Kidney epithelial cell (primary cell): ENCODE data around the gene COIL. TPM values are rescaled to one million over a fixed set of nuclear protein-coding genes. Genes with fewer than 3 reads are reported as not detected.

ENCODE experiments used
- DNase-seq: peaks from one replicate; pipeline ENCODE4 v3.0.0-alpha.2; 2010; ENCODE audit warnings: low read depth
- H3K27me3 ChIP-seq: 2 replicates; pipeline ENCODE4 v1.6.0; 2011; ENCODE audit warnings: low read length; ENCODE audit not compliant: control insufficient read depth, insufficient read depth
- H3K36me3 ChIP-seq: 2 replicates; pipeline ENCODE4 v1.5.1; 2011; ENCODE audit warnings: low read length; ENCODE audit not compliant: control insufficient read depth, insufficient read depth
- H3K4me3 ChIP-seq: 2 replicates; pipeline ENCODE4 v1.5.1; 2011; ENCODE audit warnings: low read depth, mild to moderate bottlenecking, control low read depth, low read length
- total RNA-seq: library from RNA; depleted of rRNA; stranded (reverse); fragments of >200 nt; gene quantifications from 2 replicates; pipeline ENCODE4 v1.2.3, GENCODE V29; 2015
- TF ChIP-seq, protein P1 (sequence below): IDR thresholded peaks from 2 replicates; pipeline ENCODE4 v1.5.1; 2011; ENCODE audit warnings: mild to moderate bottlenecking, moderate library complexity, low read length, control low read depth, inconsistent platforms; ENCODE audit not compliant: insufficient read depth, poor library complexity, severe bottlenecking

COIL gene
- total RNA-seq, 1 donor from 2014 or later: 19.3 TPM

- no peak overlapping the region for H3K4me3 ChIP-seq
- no peak for DNase-seq
- H3K36me3 ChIP-seq: no peaks in the 10 kb centered on the region
- no peaks in the 10 kb centered on the region for H3K27me3 ChIP-seq
- TF ChIP-seq, protein P1, sequence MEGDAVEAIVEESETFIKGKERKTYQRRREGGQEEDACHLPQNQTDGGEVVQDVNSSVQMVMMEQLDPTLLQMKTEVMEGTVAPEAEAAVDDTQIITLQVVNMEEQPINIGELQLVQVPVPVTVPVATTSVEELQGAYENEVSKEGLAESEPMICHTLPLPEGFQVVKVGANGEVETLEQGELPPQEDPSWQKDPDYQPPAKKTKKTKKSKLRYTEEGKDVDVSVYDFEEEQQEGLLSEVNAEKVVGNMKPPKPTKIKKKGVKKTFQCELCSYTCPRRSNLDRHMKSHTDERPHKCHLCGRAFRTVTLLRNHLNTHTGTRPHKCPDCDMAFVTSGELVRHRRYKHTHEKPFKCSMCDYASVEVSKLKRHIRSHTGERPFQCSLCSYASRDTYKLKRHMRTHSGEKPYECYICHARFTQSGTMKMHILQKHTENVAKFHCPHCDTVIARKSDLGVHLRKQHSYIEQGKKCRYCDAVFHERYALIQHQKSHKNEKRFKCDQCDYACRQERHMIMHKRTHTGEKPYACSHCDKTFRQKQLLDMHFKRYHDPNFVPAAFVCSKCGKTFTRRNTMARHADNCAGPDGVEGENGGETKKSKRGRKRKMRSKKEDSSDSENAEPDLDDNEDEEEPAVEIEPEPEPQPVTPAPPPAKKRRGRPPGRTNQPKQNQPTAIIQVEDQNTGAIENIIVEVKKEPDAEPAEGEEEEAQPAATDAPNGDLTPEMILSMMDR: no peak
Observed at GRCh38 chr17:56918916-56919315, 41.9 kb downstream of the COIL start.

GRCh38 chr17:56917559-56918296, 43.1 kb downstream of the COIL start:
- H3K27me3 ChIP-seq: no peaks in the 10 kb centered on the region
- H3K4me3 ChIP-seq: no peak overlapping the region
- TF ChIP-seq, protein P1: no peak
- no peak for DNase-seq
- H3K36me3 ChIP-seq: no peaks in the 10 kb centered on the region

DNA sequence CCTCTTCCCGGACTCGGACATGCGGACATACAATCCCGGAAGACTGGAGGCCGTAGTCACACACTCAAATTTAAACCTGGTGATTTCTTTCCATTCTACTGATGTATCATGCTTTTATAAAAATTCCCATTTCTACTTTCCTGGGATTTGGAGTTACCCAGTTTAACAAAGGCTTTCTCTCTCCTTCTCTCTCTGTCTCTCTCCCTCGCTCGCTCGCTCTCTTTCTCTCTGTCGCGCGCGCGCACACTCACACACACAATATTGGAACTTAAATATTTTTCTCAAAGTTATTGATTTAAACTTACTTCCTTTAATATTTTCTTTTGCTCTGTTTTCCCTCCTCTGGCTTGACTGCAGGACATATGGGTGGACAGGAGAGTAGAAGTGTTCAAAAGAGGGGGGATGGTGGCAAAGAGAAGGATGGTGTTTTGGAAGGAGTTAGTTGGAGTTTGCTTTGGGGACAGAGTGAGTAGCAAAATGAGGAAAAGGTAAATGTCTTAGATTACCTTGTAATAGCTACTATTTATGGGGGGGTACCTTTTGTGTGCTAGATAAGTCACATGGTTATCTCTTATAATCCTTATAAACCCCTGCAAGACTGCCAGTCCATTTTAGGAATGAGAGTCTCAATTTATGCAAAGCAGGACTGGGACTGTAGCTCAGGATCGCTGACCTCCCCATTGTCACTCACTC, 46.1 kb downstream of the COIL start:
- TF ChIP-seq, protein P1: no peak
- H3K27me3 ChIP-seq: no peaks in the 10 kb centered on the region

DNA sequence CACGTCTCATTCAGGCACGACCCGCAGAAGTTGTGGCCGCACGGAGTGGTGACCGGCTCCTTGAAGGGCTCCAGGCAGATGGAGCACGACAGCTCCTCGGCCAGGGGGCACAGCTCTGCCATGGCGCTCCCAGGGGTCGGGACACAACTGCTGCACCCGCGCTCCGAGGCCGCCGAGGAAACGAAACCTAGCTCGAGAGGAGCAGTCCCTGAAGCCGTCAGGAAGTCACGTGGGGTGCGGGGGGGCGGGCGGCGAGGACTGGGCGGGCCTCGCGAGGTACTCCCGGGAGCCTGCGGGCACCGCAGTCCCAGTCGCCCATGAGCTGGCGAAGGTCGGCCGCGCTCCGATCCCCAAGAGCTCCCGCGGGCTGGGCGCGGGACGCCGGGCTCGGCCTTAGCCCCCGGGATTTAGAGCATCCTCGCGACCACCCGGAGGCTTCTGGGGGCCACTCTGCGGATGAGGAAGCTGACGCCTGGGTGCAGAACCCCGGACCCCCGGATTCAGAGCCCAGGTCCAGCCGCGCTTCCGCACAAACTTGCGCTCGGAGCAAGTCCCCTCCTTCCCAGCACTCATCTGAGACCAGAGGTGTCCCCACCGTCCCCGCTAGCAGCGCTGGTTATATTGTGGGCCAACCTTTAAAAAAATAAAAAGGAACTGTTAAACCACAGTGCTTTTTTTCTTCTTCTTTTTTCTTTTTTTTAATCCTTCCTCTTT, 46.8 kb downstream of the COIL start, which contains the start of gene TRIM25:
Gene TRIM25 (minus strand): TSS at position 183 of the 714 bp plus-strand sequence. CDS start 61 bp downstream, at position 122.
- DNase-seq: peak; percentile 56
- peak within 1 kb of the TSS; percentile 91 for H3K4me3 ChIP-seq
- TF ChIP-seq, protein P1: no peak
- no peaks in the 10 kb centered on the region for H3K27me3 ChIP-seq
- H3K36me3 ChIP-seq: no peaks in the 10 kb centered on the region

More for the DNA sequence above, 46.1 kb downstream of the COIL start:
- Histone ChIP-seq H3K36me3 (no peaks in the 10 kb centered on the region), H3K4me3 (peak overlapping the region; percentile 91)
- no peak for DNase-seq

DNA sequence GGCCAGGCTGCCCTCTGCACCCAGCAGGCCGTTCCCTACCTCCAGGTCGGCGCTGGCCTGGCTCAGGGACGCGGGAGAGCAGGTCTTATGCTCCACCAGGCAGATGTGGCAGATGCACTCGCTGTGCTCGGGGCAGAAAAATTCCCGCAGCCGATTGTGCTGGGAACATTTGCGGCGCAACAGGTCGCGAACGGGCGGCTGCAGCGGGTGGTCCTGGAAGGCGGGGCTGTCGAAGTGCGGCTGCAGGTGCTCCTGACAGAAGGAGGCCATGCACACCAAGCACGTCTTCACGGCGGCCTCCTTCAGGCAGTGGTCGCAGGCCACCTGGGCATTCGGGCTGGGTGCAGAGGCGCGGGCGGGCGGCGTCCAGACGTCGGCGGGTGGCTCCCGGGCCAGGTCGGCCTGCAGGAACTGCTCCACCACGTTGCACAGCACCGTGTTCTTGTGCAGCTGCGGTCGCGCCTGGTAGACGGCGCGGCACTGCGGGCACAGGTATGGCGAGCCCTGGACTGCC, 47.4 kb downstream of the COIL start:
- peak overlapping the region; percentile 91 for H3K4me3 ChIP-seq
- H3K27me3 ChIP-seq: no peaks in the 10 kb centered on the region
- no peaks in the 10 kb centered on the region for H3K36me3 ChIP-seq
- TF ChIP-seq, protein P1: no peak
- no peak for DNase-seq
